ENCODE results near the gene SLC51B. TPM values are rescaled to one million over a fixed set of nuclear protein-coding genes. Genes with fewer than 3 reads are reported as not detected.

Gene SLC51B
- polyA plus RNA-seq, 1 donor from 2014 or later: not detected

GRCh38 chr15:65102912-65103311 is 57.7 kb downstream of the SLC51B start:
- Histone ChIP-seq H3K4me2 (ENCODE audit: low read length) (no peak overlapping the region), H3K4me3 (ENCODE audit: low read length) (no peak overlapping the region), H3K79me2 (replicated peaks; ENCODE audit: insufficient read depth, low read length) (no peaks in the 10 kb centered on the region)

More at GRCh38 chr15:65102912-65103311, 57.7 kb downstream of the SLC51B start:
- Histone ChIP-seq H4K20me1 (ENCODE audit: insufficient read depth) (no peaks in the 10 kb centered on the region), H3F3A (ENCODE audit: insufficient read depth, low read length, poor library complexity, severe bottlenecking) (no peaks in the 10 kb centered on the region), H3K27ac (ENCODE audit: low read length) (no peak overlapping the region), H3K9me3 (ENCODE audit: low read length) (no peaks in the 10 kb centered on the region), H2AFZ (ENCODE audit: low read depth, low read length) (no peak overlapping the region), H3K9me2 (ENCODE audit: insufficient read depth, low read length) (no peaks in the 10 kb centered on the region), H3K9ac (ENCODE audit: low read length) (no peak overlapping the region), H3K36me3 (ENCODE audit: insufficient read depth, low read length) (no peaks in the 10 kb centered on the region), H3K27me3 (ENCODE audit: insufficient read depth, low read depth, low read length) (peaks cover 14% of the 10 kb centered on the region)
- TF ChIP-seq REST (IDR thresholded peaks at IDR 0.05; ENCODE audit: borderline replicate concordance) (no peak), EP300 (conservative IDR thresholded peaks at IDR 0.05; ENCODE audit: poor library complexity, severe bottlenecking) (no peak), POLR2AphosphoS5 (IDR thresholded peaks at IDR 0.05) (no peak)

Other genes with a start within 250 kb of the SLC51B start
- gene PIF1, start 219.7 kb upstream of the SLC51B start, polyA plus RNA-seq: 0.58 and 0.78 TPM in 2 replicates
- 0.88 and 1.3 TPM in 2 replicates for gene PLEKHO2, start 203.5 kb upstream of the SLC51B start, polyA plus RNA-seq
- gene ANKDD1A, start 133.5 kb upstream of the SLC51B start, polyA plus RNA-seq: 7.0 and 7.2 TPM in 2 replicates
- 67.6 and 67.7 TPM in 2 replicates for gene SPG21, start 55.5 kb upstream of the SLC51B start, polyA plus RNA-seq
- 14.4 and 21.3 TPM in 2 replicates for gene MTFMT, start 15.7 kb upstream of the SLC51B start, polyA plus RNA-seq
- not detected in 2 replicates for gene RASL12, start 22.6 kb downstream of the SLC51B start, polyA plus RNA-seq
- not detected in 2 replicates for gene KBTBD13, start 31.4 kb downstream of the SLC51B start, polyA plus RNA-seq
- gene UBAP1L, start 69.8 kb downstream of the SLC51B start, polyA plus RNA-seq: 10.3 TPM in 2 replicates
- gene PDCD7, start 88.4 kb downstream of the SLC51B start, polyA plus RNA-seq: 46.8 and 47.5 TPM in 2 replicates
- 44.9 and 51.3 TPM in 2 replicates for gene CLPX, start 140.0 kb downstream of the SLC51B start, polyA plus RNA-seq
- gene CILP, start 166.1 kb downstream of the SLC51B start, polyA plus RNA-seq: 1.4 and 1.6 TPM in 2 replicates
- gene PARP16, start 241.5 kb downstream of the SLC51B start, polyA plus RNA-seq: 17.0 and 19.8 TPM in 2 replicates

Data from neural cell (in vitro differentiated cells).